GM20431 (cell line): Measurements from ENCODE around the gene RAC2.

Experiments
- in situ Hi-C: fragments of 300-500 bp; cut with MseI, MboI; formaldehyde crosslinking; loops from one replicate; pipeline ENCODE4 v1.15.0; 2020; ENCODE audit warnings: low sequenced_read_pairs; ENCODE audit not compliant: unreplicated experiment

The RAC2 gene

GRCh38 chr22:37244114-37244921 lies at the start of gene RAC2:
Gene RAC2 (minus strand): TSS chr22:37244269. CDS start chr22:37244148, 121 bp downstream.
- in situ Hi-C loops, result no loop called here

GRCh38 chr22:37293172-37293571 lies 49.1 kb upstream of the RAC2 start:
- in situ Hi-C loops, result no loop called here

DNA sequence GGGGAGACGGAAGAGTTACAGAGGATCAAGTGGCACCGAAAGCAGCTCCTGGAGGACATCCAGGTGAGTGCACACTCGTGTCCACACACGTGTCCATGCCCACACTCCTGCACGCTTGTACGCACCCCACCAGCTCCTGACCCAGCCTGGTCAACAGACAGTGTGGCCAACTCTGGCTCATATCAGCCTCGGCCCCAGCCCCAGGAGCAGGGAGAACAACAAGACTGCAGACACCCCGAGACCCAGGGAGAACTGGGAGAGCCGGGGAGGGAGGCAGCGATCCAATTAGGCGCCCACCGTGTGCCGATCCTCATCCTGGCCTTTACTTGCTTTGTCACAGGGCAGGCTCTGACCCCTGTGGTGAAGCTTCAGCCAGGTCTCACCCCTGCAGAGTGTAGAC lies 48.6 kb upstream of the RAC2 start:
- in situ Hi-C loops, result no loop called here

GRCh38 chr22:37291559-37292298 lies 47.7 kb upstream of the RAC2 start:
- in situ Hi-C loops, result no loop called here

- in situ Hi-C loops, result no loop called here
Observed at GRCh38 chr22:37290737-37291136, 46.7 kb upstream of the RAC2 start.

GRCh38 chr22:37289156-37289735 lies 45.2 kb upstream of the RAC2 start:
- in situ Hi-C loops, result no loop called here

GRCh38 chr22:37288521-37288920 lies 44.5 kb upstream of the RAC2 start:
- in situ Hi-C loops, result no loop called here

- in situ Hi-C loops, result no loop called here
Observed at GRCh38 chr22:37287550-37287951, 43.5 kb upstream of the RAC2 start.

DNA sequence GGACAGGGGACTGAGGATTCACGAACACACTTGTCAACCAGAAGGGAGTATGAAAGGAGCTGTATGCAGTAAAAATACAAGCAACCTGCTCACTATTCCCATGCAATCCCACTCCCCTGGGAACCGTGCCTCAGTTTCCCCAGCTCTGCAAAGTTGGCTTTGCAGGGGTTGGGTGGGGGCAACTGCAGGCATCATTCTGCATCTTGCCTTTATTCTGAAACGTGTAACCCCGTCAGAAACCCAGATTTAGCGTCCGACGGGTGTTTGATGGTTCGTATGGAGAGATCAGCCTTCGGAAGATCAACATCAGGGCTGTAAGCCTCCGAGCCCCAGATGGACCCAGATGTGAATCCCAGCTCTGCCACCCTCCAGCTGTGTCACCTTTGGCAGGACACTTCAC lies 41.9 kb upstream of the RAC2 start:
- in situ Hi-C loops, result no loop called here

DNA sequence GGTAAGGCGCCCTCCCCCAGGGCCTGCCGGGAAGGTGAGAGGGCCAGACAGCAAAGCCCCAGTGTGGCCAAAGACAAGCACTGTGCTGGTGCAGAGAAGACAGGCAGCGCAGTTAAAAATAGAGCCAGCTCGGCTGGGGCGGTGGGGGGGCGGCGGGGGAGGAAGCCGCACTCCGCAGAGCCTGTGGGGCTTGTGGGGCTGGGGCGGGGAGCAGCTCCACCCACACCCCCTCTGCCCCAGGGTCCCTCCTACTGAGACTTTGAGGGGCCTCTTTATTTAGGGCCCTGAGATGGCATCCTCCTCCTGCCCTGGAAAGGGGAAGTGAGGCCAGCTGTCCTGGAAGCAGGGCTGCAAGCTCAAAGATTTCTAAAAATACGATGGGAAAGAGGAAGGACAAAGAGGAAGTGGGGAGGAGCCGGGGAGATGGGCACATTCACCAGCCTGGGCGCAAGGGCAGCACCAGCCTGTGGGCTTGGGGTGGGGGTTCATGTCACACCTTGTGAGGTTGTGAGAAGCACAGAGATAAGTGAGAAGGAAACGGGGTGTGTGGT lies 40.8 kb upstream of the RAC2 start:
- in situ Hi-C loops, result no loop called here

DNA sequence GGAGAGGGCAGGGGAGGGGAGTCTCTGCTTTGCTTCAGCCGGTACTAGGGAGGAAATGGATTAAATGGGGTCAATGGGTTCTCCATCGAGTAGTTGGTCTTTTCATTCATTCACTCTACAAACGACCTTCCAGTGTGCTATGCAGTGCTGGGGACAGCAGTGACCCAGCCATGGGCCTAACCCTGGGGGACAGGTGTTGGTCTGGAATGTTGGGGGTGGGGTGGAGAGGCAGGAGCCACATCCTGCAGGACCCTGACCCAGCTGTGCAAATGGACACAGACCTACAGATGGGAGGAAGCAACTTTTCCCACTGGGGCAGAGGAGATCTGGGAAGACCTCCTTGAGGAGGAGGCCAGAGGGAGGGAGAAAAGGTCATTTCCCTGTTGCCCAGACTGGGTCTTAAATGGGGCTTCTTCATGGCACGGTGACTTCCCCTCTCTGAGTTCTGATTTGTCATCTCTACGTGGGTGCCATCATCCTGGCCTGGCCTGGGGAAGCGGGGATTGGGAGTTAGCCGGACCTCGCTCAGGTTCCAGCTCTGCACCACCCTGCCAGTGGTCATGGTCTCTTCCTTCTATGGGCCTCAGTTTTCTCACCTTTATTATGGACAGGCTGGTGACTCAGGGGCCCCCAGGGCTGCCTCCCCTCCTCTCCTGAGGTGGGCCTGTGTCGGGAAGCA lies 40.2 kb upstream of the RAC2 start:
- in situ Hi-C loops, result no loop called here

- in situ Hi-C loops, result no loop called here
Observed at GRCh38 chr22:37283393-37283937, 39.4 kb upstream of the RAC2 start.

GRCh38 chr22:37282385-37282677 lies 38.3 kb upstream of the RAC2 start, which contains the start of gene CYTH4:
Gene CYTH4 (plus strand): TSS chr22:37282508. CDS start chr22:37282570, 62 bp downstream.
- in situ Hi-C loops, result no loop called here

DNA sequence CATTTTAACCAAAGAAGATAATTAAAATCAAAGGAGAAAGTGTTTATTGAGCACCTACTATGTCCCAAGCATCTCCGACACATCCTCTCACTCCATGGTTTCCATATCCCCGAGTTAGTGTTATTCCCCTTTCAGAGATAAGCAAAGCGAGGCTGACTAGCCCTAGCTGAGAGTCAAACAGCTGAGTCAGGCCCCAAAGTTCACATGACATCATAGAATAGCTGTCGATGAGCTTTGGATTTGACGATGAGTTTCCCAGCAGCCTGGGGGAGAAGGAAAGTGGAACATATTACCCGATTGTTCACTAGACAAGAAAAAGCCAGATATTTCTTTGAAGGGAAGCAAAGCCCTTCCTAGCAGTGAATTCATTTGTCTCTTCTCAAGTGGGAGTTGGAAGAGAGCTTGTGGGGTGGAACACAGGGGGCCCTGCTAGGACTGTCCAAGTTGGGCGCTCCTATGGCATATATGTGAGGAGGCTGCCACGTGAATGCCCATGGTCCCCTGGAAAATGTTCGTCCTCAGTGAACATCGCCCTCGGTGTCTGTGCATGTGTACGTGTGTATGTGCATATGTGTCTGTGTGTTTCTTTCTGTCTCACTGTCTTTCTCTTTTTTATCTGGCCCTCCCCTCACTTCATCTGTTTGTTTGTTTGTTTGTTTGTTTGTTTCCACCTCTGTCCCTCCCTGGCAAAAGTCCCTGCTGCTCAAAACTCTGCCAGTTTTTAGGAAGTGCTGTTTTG lies 37.7 kb upstream of the RAC2 start:
- in situ Hi-C loops, result no loop called here

DNA sequence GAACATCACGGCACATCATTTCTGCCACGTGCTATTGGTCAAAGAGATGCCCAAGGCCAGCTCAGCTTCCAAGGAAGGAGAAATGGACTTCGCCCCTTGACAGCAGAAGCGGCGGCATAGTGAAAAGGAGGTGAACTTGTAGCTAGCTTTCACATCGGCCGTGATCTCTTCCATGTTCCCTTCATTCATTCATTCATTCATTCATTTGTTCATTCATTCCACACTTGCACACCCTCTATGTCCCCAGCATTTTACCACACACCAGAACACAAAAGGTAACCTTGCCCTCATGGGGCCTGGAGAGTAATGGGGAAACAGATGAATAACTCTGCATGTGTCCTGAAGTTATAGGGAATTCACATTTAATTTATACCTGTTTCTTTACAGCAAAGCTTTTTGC lies 37.1 kb upstream of the RAC2 start:
- in situ Hi-C loops, result no loop called here

DNA sequence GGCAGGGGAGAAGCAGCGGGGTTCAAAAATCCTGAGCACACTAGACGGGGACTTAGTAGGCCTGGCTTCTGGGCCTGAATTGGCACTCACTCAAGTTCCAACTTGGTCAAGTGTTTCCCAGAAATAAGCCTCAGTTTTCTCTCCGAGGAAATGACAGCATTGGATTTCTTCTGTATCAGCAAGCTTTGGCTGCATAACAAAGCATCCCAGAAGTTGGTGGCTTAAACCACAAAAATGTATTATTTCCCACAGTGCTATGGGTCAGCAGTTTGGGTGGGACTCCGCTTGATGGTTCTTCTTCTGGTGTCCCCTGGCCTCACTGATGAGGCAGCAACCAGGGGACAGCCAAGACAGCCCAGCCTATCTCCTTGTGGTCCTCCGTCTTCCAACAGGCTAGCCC lies 36.6 kb upstream of the RAC2 start:
- in situ Hi-C loops, result no loop called here

GRCh38 chr22:37279331-37280181 lies 35.5 kb upstream of the RAC2 start:
- in situ Hi-C loops, result no loop called here

GRCh38 chr22:37278261-37278660 lies 34.2 kb upstream of the RAC2 start:
- in situ Hi-C loops, result no loop called here

DNA sequence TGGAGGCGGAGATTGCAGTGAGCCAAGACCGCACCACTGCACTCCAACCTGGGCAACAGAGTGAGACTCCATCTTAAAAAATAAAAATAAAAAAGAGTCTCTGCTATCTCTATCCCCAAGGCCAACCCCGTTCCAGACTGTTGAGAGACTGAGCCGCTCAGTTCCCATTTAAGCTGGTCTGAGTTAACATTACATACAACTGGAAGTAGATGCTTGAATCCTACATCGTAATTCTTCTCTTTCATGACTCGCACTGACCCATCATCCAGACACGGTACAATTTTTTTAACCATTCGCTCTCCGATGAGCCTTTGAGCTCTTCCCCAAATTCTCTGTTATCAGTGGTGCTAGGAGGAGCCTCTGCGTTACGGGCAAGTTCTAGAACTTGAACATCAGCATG lies 33.3 kb upstream of the RAC2 start:
- in situ Hi-C loops, result no loop called here
